ENCODE data around the gene SULT1A3. TPM values are rescaled to one million over a fixed set of nuclear protein-coding genes. Genes with fewer than 3 reads are reported as not detected.

Gene SULT1A3
- total RNA-seq, 1 experiment from 2014 or later, result 8.3 TPM

DNA sequence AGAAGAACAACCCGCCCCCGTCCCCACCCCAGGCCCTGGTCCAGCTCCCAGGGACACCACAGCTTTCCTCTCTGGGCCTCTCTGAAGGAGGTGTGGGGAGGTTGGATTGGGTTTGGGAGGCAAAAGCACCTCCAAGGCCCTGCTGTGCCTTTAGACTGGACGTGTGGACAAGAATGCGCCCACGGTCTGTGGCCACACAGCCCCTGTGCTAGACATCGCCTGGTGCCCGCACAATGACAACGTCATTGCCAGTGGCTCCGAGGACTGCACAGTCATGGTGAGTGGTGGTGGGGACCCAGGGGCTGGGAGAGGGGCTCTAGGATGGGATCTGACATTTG, 12.6 kb upstream of the SULT1A3 start:
- BruUV-seq (replicated peaks), result no TSS peak
- no peak overlapping the region for H3K4me3 Mint-ChIP-seq (ENCODE audit: unreplicated experiment)
- intact Hi-C loops (cut with micrococcal nuclease; ENCODE audit: unreplicated experiment), result no loop called here
- Histone ChIP-seq H3K36me3 (ENCODE audit: control insufficient read depth, insufficient read depth, low read length) (no peaks in the 10 kb centered on the region), H3K27me3 (replicated peaks; ENCODE audit: control insufficient read depth, insufficient read depth, low read length) (no peaks in the 10 kb centered on the region), H3K9me3 (no peaks in the 10 kb centered on the region), H3K4me3 (ENCODE audit: low read depth, low read length) (no peak overlapping the region), H3K4me1 (no peaks in the 10 kb centered on the region)
- ChIA-PET POLR2A (no interaction called here), CTCF (no interaction called here)
- H3K9me3 Mint-ChIP-seq (ENCODE audit: unreplicated experiment), result no peaks in the 10 kb centered on the region
- TF ChIP-seq CTCF (IDR thresholded peaks at IDR 0.05; ENCODE audit: insufficient read depth in 1 of 2, low read depth in 1 of 2, low read length in 1 of 2, severe bottlenecking in 1 of 2, unreplicated experiment in 1 of 2), result no peak
- DNase-seq, result no peak
- no peaks in the 10 kb centered on the region for H3K27me3 Mint-ChIP-seq (ENCODE audit: insufficient read depth, unreplicated experiment)
- no peak overlapping the region for H3K27ac Mint-ChIP-seq (ENCODE audit: unreplicated experiment)
- no peaks in the 10 kb centered on the region for H3K4me1 Mint-ChIP-seq (ENCODE audit: low read depth, unreplicated experiment)
- no peaks in the 10 kb centered on the region for H3K36me3 Mint-ChIP-seq (ENCODE audit: insufficient read depth, unreplicated experiment)

- Mint-ChIP-seq H3K36me3 (ENCODE audit: insufficient read depth, unreplicated experiment) (no peaks in the 10 kb centered on the region), H3K27ac (ENCODE audit: unreplicated experiment) (no peak overlapping the region), H3K9me3 (ENCODE audit: unreplicated experiment) (no peaks in the 10 kb centered on the region), H3K4me3 (ENCODE audit: unreplicated experiment) (no peak overlapping the region), H3K4me1 (ENCODE audit: low read depth, unreplicated experiment) (no peaks in the 10 kb centered on the region), H3K27me3 (ENCODE audit: insufficient read depth, unreplicated experiment) (no peaks in the 10 kb centered on the region)
- Histone ChIP-seq H3K36me3 (ENCODE audit: control insufficient read depth, insufficient read depth, low read length) (no peaks in the 10 kb centered on the region), H3K27me3 (replicated peaks; ENCODE audit: control insufficient read depth, insufficient read depth, low read length) (no peaks in the 10 kb centered on the region), H3K9me3 (no peaks in the 10 kb centered on the region), H3K4me1 (no peaks in the 10 kb centered on the region), H3K4me3 (ENCODE audit: low read depth, low read length) (no peak overlapping the region)
- POLR2A ChIA-PET, result no interaction called here
- TF ChIP-seq CTCF (IDR thresholded peaks at IDR 0.05; ENCODE audit: insufficient read depth in 1 of 2, low read depth in 1 of 2, low read length in 1 of 2, severe bottlenecking in 1 of 2, unreplicated experiment in 1 of 2), result peak; percentile 18 to 26
- BruUV-seq (replicated peaks), result no TSS peak
- intact Hi-C loops (cut with micrococcal nuclease; ENCODE audit: unreplicated experiment), result no loop called here
- CTCF ChIA-PET, result no interaction called here
- DNase-seq, result peak in 1 of 2 experiments; percentile 37
Measured at GRCh38 chr16:30186782-30187555, 12.1 kb upstream of the SULT1A3 start.

GRCh38 chr16:30187556-30187865, 11.5 kb upstream of the SULT1A3 start:
- CTCF ChIA-PET, result no interaction called here
- DNase-seq, result no peak
- Histone ChIP-seq H3K36me3 (ENCODE audit: control insufficient read depth, insufficient read depth, low read length) (no peaks in the 10 kb centered on the region), H3K9me3 (no peaks in the 10 kb centered on the region), H3K4me1 (no peaks in the 10 kb centered on the region), H3K4me3 (ENCODE audit: low read depth, low read length) (no peak overlapping the region), H3K27me3 (replicated peaks; ENCODE audit: control insufficient read depth, insufficient read depth, low read length) (no peaks in the 10 kb centered on the region)
- no peaks in the 10 kb centered on the region for H3K9me3 Mint-ChIP-seq (ENCODE audit: unreplicated experiment)
- H3K36me3 Mint-ChIP-seq (ENCODE audit: insufficient read depth, unreplicated experiment), result no peaks in the 10 kb centered on the region
- BruUV-seq (replicated peaks), result no TSS peak
- no peak overlapping the region for H3K4me3 Mint-ChIP-seq (ENCODE audit: unreplicated experiment)
- TF ChIP-seq CTCF (IDR thresholded peaks at IDR 0.05; ENCODE audit: insufficient read depth in 1 of 2, low read depth in 1 of 2, low read length in 1 of 2, severe bottlenecking in 1 of 2, unreplicated experiment in 1 of 2), result no peak
- no peaks in the 10 kb centered on the region for H3K4me1 Mint-ChIP-seq (ENCODE audit: low read depth, unreplicated experiment)
- intact Hi-C loops (cut with micrococcal nuclease; ENCODE audit: unreplicated experiment), result no loop called here
- H3K27ac Mint-ChIP-seq (ENCODE audit: unreplicated experiment), result no peak overlapping the region
- no peaks in the 10 kb centered on the region for H3K27me3 Mint-ChIP-seq (ENCODE audit: insufficient read depth, unreplicated experiment)
- POLR2A ChIA-PET, result no interaction called here
